Neural cell (in vitro differentiated cells): ENCODE measurements around the gene QDPR. TPM values are rescaled to one million over a fixed set of nuclear protein-coding genes. Genes with fewer than 3 reads are reported as not detected.

Experiments
- H2AFZ ChIP-seq: fragments of 200-600, 300-800 bp; sonication (generic), shearing (Covaris generic); 2 replicates; pipeline ENCODE4 v1.6.0; 2014; ENCODE audit warnings: low read depth, mild to moderate bottlenecking, antibody characterized with exemption, low read length, moderate library complexity
- H3F3A ChIP-seq: fragments of 200-600 bp; shearing (Covaris generic); 2 replicates; pipeline ENCODE4 v1.6.1; 2016; ENCODE audit warnings: mild to moderate bottlenecking, moderate library complexity, mixed read lengths, antibody characterized with exemption, low read length; ENCODE audit not compliant: insufficient read depth, poor library complexity, severe bottlenecking
- H3K27ac ChIP-seq: fragments of 200-600, 300-800 bp; sonication (generic), shearing (Covaris generic); 2 replicates; pipeline ENCODE4 v1.5.1; 2014; ENCODE audit warnings: mild to moderate bottlenecking, low read length, moderate library complexity
- H3K27me3 ChIP-seq: fragments of 300-800, 200-600 bp; sonication (generic), shearing (Covaris generic); 2 replicates; pipeline ENCODE4 v1.6.0; 2014; ENCODE audit warnings: mild to moderate bottlenecking, low read depth, low read length, moderate library complexity; ENCODE audit not compliant: insufficient read depth
- H3K36me3 ChIP-seq: fragments of 300-800, 200-600 bp; sonication (generic), shearing (Covaris generic); 2 replicates; pipeline ENCODE4 v1.5.1; 2014; ENCODE audit warnings: mild to moderate bottlenecking, antibody characterized with exemption, low read length, moderate library complexity; ENCODE audit not compliant: insufficient read depth
- H3K4me2 ChIP-seq: fragments of 300-800, 200-600 bp; sonication (generic), shearing (Covaris generic); 2 replicates; pipeline ENCODE4 v1.6.0; 2014; ENCODE audit warnings: mild to moderate bottlenecking, low read length
- H3K4me3 ChIP-seq: fragments of 300-800, 200-600 bp; sonication (generic), shearing (Covaris generic); 2 replicates; pipeline ENCODE4 v1.5.1; 2014; ENCODE audit warnings: mild to moderate bottlenecking, low read length, moderate library complexity
- H3K79me2 ChIP-seq: fragments of 200-600 bp; shearing (Covaris generic); replicated peaks from 2 replicates; pipeline ENCODE4 v1.6.0; 2014; ENCODE audit warnings: mild to moderate bottlenecking, low read length, moderate library complexity; ENCODE audit not compliant: insufficient read depth
- H3K9ac ChIP-seq: fragments of 300-800, 200-600 bp; sonication (generic), shearing (Covaris generic); 2 replicates; pipeline ENCODE4 v1.6.1; 2016; ENCODE audit warnings: mild to moderate bottlenecking, low read length, mixed read lengths
- H3K9me2 ChIP-seq: fragments of 200-600 bp; shearing (Covaris generic); 2 replicates; pipeline ENCODE4 v1.6.1; 2016; ENCODE audit warnings: mild to moderate bottlenecking, low read length, mixed read lengths; ENCODE audit not compliant: insufficient read depth
- H3K9me3 ChIP-seq: fragments of 200-600, 300-800 bp; sonication (generic), shearing (Covaris generic); 2 replicates; pipeline ENCODE4 v1.6.1; 2016; ENCODE audit warnings: mild to moderate bottlenecking, mixed run types, low read length, moderate library complexity, mixed read lengths
- H4K20me1 ChIP-seq: fragments of 200-600 bp; shearing (Covaris generic); 2 replicates; pipeline ENCODE4 v1.6.1; 2016; ENCODE audit warnings: mild to moderate bottlenecking, mixed run types; ENCODE audit not compliant: insufficient read depth
- CTCF ChIP-seq: fragments of 450-650 bp; IDR thresholded peaks from 2 replicates; pipeline ENCODE4 v1.5.1; 2014; ENCODE audit warnings: antibody characterized with exemption, mild to moderate bottlenecking, moderate library complexity; ENCODE audit not compliant: poor library complexity, severe bottlenecking
- EP300 ChIP-seq: fragments of 450-650 bp; conservative IDR thresholded peaks from 2 replicates; pipeline ENCODE4 v1.6.1; 2014; ENCODE audit warnings: antibody characterized with exemption, mild to moderate bottlenecking, moderate library complexity; ENCODE audit not compliant: poor library complexity, severe bottlenecking
- EZH2 ChIP-seq: fragments of 200-600, 300-800 bp; shearing (Covaris generic), sonication (generic); IDR thresholded peaks from 2 replicates; pipeline ENCODE4 v1.6.1; 2014; ENCODE audit warnings: antibody characterized with exemption, low read length, borderline replicate concordance, mild to moderate bottlenecking; ENCODE audit not compliant: insufficient read depth, poor library complexity, severe bottlenecking
- MXI1 ChIP-seq: fragments of 450-650 bp; conservative IDR thresholded peaks from 2 replicates; pipeline ENCODE4 v1.6.1; 2014; ENCODE audit warnings: antibody characterized with exemption, mild to moderate bottlenecking; ENCODE audit not compliant: poor library complexity, severe bottlenecking
- POLR2AphosphoS5 ChIP-seq: IDR thresholded peaks from 2 replicates; pipeline ENCODE4 v1.6.1; 2012
- RAD21 ChIP-seq: fragments of 450-650 bp; conservative IDR thresholded peaks from 2 replicates; pipeline ENCODE4 v1.6.1; 2014; ENCODE audit warnings: antibody characterized with exemption, mild to moderate bottlenecking, moderate library complexity
- REST ChIP-seq: IDR thresholded peaks from 2 replicates; pipeline ENCODE4 v1.6.1; 2012; ENCODE audit warnings: borderline replicate concordance
- SMC3 ChIP-seq: fragments of 450-650 bp; conservative IDR thresholded peaks from 2 replicates; pipeline ENCODE4 v1.6.1; 2014; ENCODE audit warnings: antibody characterized with exemption, mild to moderate bottlenecking, moderate library complexity; ENCODE audit not compliant: poor library complexity
- TAF1 ChIP-seq: IDR thresholded peaks from 2 replicates; pipeline ENCODE4 v1.6.1; 2012; ENCODE audit warnings: low read depth
- polyA plus RNA-seq: library from polyadenylated mRNA; depleted of rRNA; stranded (reverse); fragments of >200 nt; gene quantifications from 2 replicates; pipeline ENCODE4 v1.2.3, GENCODE V29; 2014

Gene QDPR
- polyA plus RNA-seq, 1 donor from 2014 or later = 37.3 TPM

- H3K4me3 ChIP-seq = no peak overlapping the region
- H3K27ac ChIP-seq = no peak overlapping the region
Measured at GRCh38 chr4:17491196-17491595, 20.7 kb downstream of the QDPR start.

GRCh38 chr4:17490575-17491059, 21.3 kb downstream of the QDPR start:
- Histone ChIP-seq H3K4me3 (no peak overlapping the region), H4K20me1 (no peaks in the 10 kb centered on the region), H3K79me2 (no peaks in the 10 kb centered on the region), H3K9me2 (no peaks in the 10 kb centered on the region), H3K27ac (no peak overlapping the region), H3F3A (no peaks in the 10 kb centered on the region), H3K9me3 (no peaks in the 10 kb centered on the region), H3K27me3 (no peaks in the 10 kb centered on the region), H2AFZ (no peak overlapping the region), H3K9ac (no peak overlapping the region), H3K4me2 (no peak overlapping the region), H3K36me3 (peaks cover 3% of the 10 kb centered on the region)
- TF ChIP-seq EP300 (no peak), POLR2AphosphoS5 (no peak), MXI1 (no peak), RAD21 (no peak), REST (no peak), SMC3 (no peak), TAF1 (no peak), EZH2 (no peak)

More at GRCh38 chr4:17491196-17491595, 20.7 kb downstream of the QDPR start:
- Histone ChIP-seq H3K4me2 (no peak overlapping the region), H3K9me3 (no peaks in the 10 kb centered on the region), H4K20me1 (no peaks in the 10 kb centered on the region), H2AFZ (no peak overlapping the region), H3F3A (no peaks in the 10 kb centered on the region), H3K9ac (no peak overlapping the region), H3K9me2 (no peaks in the 10 kb centered on the region), H3K36me3 (peaks cover 3% of the 10 kb centered on the region), H3K79me2 (no peaks in the 10 kb centered on the region), H3K27me3 (no peaks in the 10 kb centered on the region)
- TF ChIP-seq EP300 = no peak
- TF ChIP-seq MXI1 = no peak
- TF ChIP-seq TAF1 = no peak
- no peak for TF ChIP-seq REST
- TF ChIP-seq EZH2 = no peak
- TF ChIP-seq CTCF = no peak
- no peak for TF ChIP-seq RAD21
- no peak for TF ChIP-seq SMC3
- no peak for TF ChIP-seq POLR2AphosphoS5
